Measurements from ENCODE around the gene OR6N2.

The OR6N2 gene, protein sequence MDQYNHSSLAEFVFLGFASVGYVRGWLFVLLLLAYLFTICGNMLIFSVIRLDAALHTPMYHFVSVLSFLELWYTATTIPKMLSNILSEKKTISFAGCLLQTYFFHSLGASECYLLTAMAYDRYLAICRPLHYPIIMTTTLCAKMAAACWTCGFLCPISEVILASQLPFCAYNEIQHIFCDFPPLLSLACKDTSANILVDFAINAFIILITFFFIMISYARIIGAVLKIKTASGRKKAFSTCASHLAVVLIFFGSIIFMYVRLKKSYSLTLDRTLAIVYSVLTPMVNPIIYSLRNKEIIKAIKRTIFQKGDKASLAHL

DNA sequence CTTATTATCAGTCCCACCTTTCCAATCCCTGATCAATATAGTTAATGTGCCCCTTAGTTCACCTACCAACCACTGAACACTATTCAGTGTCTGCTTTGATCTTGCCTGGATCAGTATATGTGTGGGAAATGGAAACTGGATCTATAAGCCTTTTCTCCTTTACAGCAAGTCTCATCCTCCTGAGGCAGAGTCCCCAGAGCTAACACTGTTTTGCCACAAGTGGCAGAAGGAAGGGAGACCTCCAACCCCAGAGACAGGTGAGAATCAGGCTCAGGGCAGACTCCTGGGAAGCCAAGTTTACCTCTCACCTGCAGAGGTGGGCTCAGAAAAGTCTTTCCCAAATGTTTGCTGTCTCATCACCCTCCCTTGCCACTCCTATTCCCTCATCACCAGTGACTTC is at the start of gene OR6N2:
TSS of gene OR6N2 (minus strand) at position 101 of the 400 bp plus-strand sequence. CDS start 3,569 bp downstream, outside the sequence.
- DNase-seq (ENCODE audit: low read depth, low spot score), result no peak
- TF ChIP-seq, protein P1, sequence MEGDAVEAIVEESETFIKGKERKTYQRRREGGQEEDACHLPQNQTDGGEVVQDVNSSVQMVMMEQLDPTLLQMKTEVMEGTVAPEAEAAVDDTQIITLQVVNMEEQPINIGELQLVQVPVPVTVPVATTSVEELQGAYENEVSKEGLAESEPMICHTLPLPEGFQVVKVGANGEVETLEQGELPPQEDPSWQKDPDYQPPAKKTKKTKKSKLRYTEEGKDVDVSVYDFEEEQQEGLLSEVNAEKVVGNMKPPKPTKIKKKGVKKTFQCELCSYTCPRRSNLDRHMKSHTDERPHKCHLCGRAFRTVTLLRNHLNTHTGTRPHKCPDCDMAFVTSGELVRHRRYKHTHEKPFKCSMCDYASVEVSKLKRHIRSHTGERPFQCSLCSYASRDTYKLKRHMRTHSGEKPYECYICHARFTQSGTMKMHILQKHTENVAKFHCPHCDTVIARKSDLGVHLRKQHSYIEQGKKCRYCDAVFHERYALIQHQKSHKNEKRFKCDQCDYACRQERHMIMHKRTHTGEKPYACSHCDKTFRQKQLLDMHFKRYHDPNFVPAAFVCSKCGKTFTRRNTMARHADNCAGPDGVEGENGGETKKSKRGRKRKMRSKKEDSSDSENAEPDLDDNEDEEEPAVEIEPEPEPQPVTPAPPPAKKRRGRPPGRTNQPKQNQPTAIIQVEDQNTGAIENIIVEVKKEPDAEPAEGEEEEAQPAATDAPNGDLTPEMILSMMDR (IDR thresholded peaks at IDR 0.05; ENCODE audit: insufficient read depth, low read length, missing control alignments), result no peak
- no peak within 1 kb of the TSS for H3K4me3 ChIP-seq (ENCODE audit: low read depth, low read length)
- ChIA-PET POLR2A (no interaction called here), CTCF (no interaction called here)

DNA sequence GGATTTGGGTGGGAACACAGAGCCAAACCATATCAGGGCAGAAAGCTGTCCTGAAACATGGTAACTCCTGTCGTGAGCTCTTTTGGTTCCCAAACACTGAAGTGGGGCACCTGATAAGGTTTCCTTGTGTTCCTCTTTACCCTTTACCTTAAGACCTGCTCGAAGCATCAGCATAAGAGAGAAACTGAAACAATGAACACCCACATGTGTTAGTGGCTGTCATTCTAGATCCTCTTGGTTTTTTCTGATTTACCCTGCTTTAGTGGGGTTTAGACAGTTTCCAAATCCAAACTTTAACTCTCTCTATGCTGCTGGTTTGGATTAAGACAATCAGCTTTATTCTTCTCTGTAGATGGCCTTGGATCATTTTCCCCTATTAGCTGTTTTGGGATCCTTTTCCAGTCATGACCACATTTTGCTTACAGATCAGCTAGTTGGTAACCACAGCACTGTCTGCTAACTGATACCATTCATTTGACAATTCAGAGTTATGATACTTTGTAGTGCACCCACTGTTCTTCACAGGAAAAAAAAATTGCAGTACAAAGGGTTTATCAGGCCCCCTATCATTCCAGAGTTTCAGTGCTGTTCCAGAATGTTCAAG is 49.2 kb upstream of the OR6N2 start:
- ChIA-PET POLR2A (no interaction called here), CTCF (no interaction called here)
- H3K4me3 ChIP-seq (ENCODE audit: low read depth, low read length), result no peak overlapping the region
- DNase-seq (ENCODE audit: low read depth, low spot score), result no peak
- TF ChIP-seq, protein P1 (IDR thresholded peaks at IDR 0.05; ENCODE audit: insufficient read depth, low read length, missing control alignments), result no peak

DNA sequence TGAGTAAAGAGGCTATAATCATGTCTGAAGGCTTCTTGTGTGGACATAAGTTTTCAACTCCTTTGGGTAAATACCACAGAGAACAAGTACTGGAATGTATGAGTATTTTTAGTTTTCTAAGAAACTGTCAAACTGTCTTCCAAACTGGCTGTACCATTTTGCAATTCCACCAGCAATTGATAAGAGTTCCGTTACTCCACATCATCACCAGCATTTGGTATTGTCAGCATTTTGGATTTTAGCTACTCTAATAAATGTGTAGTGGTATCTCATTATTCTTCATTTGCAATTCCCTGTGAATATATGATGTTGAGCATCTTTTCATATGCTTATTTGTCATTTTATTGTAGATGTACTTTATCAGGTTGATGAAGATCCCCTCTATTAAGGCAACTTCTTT is 40.7 kb upstream of the OR6N2 start:
- CTCF ChIA-PET, result no interaction called here
- POLR2A ChIA-PET, result no interaction called here
- no peak for DNase-seq (ENCODE audit: low read depth, low spot score)
- TF ChIP-seq, protein P1 (IDR thresholded peaks at IDR 0.05; ENCODE audit: insufficient read depth, low read length, missing control alignments), result no peak
- no peak overlapping the region for H3K4me3 ChIP-seq (ENCODE audit: low read depth, low read length)

DNA sequence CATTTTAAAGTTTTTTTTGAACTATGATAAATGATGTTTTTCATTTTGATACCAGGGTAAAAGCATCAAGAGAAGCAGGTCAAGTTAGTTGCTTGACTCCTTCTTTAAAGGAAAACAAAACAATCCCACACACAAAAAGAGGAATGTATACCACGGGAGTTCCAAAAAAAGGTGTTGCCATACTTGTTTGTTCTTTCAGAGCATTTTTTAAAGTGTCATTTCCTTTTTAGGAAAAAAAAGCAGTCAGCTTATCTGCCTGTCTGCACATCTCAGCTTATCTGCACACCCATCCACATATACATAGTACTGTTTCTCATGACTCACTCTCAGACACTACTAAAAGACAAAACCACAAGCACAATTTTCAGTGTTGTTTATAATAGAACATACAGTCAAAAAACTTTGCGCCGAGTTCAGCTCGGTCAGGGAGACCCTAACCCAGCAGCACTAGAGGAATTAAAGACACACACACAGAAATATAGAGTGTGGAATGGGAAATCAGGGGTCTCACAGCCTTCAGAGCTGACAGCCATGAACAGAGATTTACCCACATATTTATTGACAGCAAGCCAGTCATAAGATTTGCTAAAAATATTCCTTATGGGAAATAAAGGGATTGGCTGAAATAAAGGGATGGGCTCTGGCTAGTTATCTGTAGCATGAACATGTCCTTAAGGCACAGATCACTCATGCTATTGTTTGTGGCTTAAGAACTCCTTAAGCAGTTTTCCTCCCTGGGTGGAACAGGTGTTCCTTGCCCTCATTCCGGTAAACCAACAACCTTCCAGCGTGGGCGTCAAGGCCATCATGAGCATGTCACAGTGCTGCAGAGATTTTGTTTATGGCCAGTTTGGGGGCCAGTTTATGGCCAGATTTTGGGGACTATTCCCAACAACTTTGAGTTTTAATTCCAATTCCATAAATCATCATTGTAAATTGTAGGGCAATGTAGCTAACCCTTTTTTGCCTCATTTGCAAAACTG is 38.7 kb upstream of the OR6N2 start:
- ChIA-PET POLR2A (no interaction called here), CTCF (no interaction called here)
- TF ChIP-seq, protein P1 (IDR thresholded peaks at IDR 0.05; ENCODE audit: insufficient read depth, low read length, missing control alignments), result no peak
- H3K4me3 ChIP-seq (ENCODE audit: low read depth, low read length), result no peak overlapping the region
- no peak for DNase-seq (ENCODE audit: low read depth, low spot score)

DNA sequence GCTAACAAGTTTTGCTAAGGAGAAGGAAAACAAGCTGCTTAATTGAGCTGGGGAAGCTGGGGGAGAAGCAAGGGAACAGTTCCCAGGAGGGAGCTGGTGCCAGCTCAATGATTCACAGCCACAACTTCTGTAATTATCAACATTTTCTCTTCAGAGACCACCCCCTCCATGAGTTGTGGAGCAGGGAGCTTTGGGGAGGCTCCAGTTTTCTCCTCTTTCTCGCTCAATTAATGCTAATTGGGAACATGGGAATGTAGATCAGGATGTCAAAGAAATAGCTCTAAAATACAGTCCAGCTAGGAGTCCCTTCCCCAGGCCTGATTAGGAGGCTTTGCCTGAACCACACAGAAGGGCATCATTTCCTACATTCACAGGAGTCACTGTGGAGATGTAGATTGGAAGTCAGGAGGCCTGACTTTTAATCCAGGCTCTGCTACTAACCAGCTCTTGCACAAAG is 38.0 kb upstream of the OR6N2 start:
- POLR2A ChIA-PET, result no interaction called here
- CTCF ChIA-PET, result no interaction called here
- TF ChIP-seq, protein P1 (IDR thresholded peaks at IDR 0.05; ENCODE audit: insufficient read depth, low read length, missing control alignments), result no peak

DNA sequence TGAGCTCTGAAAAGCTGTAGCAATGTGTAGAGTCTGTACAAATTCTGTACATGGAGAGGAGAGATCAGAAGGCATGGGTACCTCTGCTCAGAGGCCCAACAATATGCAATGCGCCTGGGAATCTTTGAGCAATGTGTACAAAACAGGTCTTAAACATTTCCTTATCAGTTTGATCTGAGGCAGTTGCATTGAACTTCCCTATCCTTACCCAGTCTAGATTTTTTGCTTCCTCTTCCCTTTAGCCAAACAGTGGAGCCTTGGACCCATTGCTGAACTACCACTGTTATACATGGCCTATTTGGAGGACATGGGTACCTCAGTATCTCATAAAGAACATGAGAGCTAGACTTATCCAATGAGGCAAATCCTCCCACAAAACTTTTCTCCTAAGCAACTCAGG is 37.6 kb upstream of the OR6N2 start:
- no peak for DNase-seq (ENCODE audit: low read depth, low spot score)
- POLR2A ChIA-PET, result no interaction called here
- no peak overlapping the region for H3K4me3 ChIP-seq (ENCODE audit: low read depth, low read length)
- CTCF ChIA-PET, result no interaction called here
- TF ChIP-seq, protein P1 (IDR thresholded peaks at IDR 0.05; ENCODE audit: insufficient read depth, low read length, missing control alignments), result no peak

More for the DNA sequence above, 38.0 kb upstream of the OR6N2 start:
- no peak overlapping the region for H3K4me3 ChIP-seq (ENCODE audit: low read depth, low read length)
- no peak for DNase-seq (ENCODE audit: low read depth, low spot score)

All from AG04449 (cell line).